ENCODE results near the gene FYN.
"Not testable (repeated sequence)": the region's sequence is repeated elsewhere in the genome, so short reads cannot be mapped to it uniquely, and the experiment has no call there.

FYN gene

GRCh38 chr6:111873178-111874024 lies at the start of gene FYN:
FYN (minus strand) TSS chr6:111873452; CDS start chr6:111720051, 153,401 bp downstream.
- DNase-seq = no peak

GRCh38 chr6:111922454-111923297 lies 49.4 kb upstream of the FYN start:
- no peak for DNase-seq

- DNase-seq = no peak
Measured at GRCh38 chr6:111921103-111921502, 47.9 kb upstream of the FYN start.

GRCh38 chr6:111920578-111920977 lies 47.3 kb upstream of the FYN start:
- DNase-seq = no peak

- no peak for DNase-seq
Measured at GRCh38 chr6:111918825-111919224, 45.6 kb upstream of the FYN start.

- no peak for DNase-seq
Measured at GRCh38 chr6:111916747-111917146, 43.5 kb upstream of the FYN start.

GRCh38 chr6:111914617-111915016 lies 41.4 kb upstream of the FYN start:
- DNase-seq = no peak

GRCh38 chr6:111912904-111913303 lies 39.7 kb upstream of the FYN start:
- no peak for DNase-seq

GRCh38 chr6:111911428-111911827 lies 38.2 kb upstream of the FYN start:
- no peak for DNase-seq

- no peak for DNase-seq
Measured at GRCh38 chr6:111909238-111909637, 36.0 kb upstream of the FYN start.

GRCh38 chr6:111908365-111908764 lies 35.1 kb upstream of the FYN start:
- not testable (repeated sequence) for DNase-seq

GRCh38 chr6:111900735-111901134 lies 27.5 kb upstream of the FYN start:
- DNase-seq = no peak

GRCh38 chr6:111899531-111899930 lies 26.3 kb upstream of the FYN start:
- no peak for DNase-seq

- no peak for DNase-seq
Measured at GRCh38 chr6:111898452-111898851, 25.2 kb upstream of the FYN start.

GRCh38 chr6:111894951-111895350 lies 21.7 kb upstream of the FYN start:
- DNase-seq = no peak

- DNase-seq = no peak
Measured at GRCh38 chr6:111894272-111894671, 21.0 kb upstream of the FYN start.

- no peak for DNase-seq
Measured at GRCh38 chr6:111892431-111892830, 19.2 kb upstream of the FYN start.

- no peak for DNase-seq
Measured at GRCh38 chr6:111890988-111891387, 17.7 kb upstream of the FYN start.

- no peak for DNase-seq
Measured at GRCh38 chr6:111888928-111889695, 15.9 kb upstream of the FYN start.

GRCh38 chr6:111886793-111887192 lies 13.5 kb upstream of the FYN start:
- DNase-seq = not testable (repeated sequence)

- DNase-seq = no peak
Measured at GRCh38 chr6:111885373-111886027, 12.2 kb upstream of the FYN start.

GRCh38 chr6:111884068-111884467 lies 10.8 kb upstream of the FYN start:
- no peak for DNase-seq

Data from cortex of kidney (tissue), 1 donor.